HG03439 (cell line): Measurements from ENCODE around the gene ACOXL.

Source experiments
- ATAC-seq: cut with Tn5 transposase; IDR thresholded peaks from one replicate; pipeline ENCODE4 v1.9.1; 2021; ENCODE audit warnings: mild to moderate bottlenecking, moderate library complexity; ENCODE audit not compliant: unreplicated experiment

Gene ACOXL

GRCh38 chr2:111099402-111099801, 367.0 kb downstream of the ACOXL start:
- ATAC-seq = no peak

DNA sequence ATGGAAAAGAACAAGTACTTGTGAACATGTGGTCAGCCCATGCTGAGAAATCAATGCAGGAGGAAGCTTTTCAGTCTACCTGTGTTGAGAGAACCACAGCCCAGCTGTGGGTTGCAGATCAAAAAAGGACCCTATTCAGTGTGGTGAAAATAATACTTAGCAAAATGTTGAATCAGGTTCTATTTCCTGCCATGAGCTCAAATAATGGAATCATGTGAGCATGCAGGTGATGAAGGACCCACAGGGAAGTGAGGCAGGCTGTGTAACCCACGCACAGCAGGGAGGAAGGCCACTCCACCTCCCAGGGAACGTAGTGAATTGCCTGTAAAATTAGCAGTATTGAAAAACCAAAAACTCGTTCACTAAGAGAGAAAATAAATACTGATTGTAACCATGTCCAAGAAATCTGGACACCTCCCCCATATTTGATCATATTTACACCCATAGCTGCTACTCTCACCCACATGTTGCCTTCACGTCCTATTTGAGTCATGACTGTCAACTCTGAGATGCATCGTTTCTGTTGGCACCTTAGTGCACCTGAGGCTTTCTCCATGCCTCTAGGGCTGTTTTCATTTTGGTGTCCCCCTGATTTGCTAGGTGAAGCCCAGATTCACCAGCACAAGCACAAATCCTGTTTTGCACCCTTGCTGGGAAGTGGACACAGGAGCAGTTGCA, 367.9 kb downstream of the ACOXL start:
- ATAC-seq = peak; percentile 37

DNA sequence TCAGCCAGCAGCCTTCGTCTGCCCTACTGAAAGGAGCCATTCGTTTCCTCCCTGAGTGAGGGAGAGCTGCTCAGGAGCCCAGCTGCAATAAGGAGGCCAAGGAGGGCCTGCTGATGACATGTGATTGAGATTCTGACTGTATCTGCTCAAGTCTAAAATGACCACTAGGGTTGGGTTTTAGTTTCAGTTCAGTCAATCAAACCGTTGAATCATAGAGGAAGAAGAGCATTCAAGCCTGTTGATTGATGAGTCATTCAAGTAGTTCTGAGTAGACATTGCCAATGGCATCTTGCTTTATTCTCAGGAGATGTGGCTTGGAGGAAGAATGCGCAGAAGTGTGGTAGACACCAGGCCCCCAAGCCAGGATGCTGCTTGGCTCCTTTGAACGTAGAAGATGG, 368.4 kb downstream of the ACOXL start:
- peak; percentile 78 for ATAC-seq

DNA sequence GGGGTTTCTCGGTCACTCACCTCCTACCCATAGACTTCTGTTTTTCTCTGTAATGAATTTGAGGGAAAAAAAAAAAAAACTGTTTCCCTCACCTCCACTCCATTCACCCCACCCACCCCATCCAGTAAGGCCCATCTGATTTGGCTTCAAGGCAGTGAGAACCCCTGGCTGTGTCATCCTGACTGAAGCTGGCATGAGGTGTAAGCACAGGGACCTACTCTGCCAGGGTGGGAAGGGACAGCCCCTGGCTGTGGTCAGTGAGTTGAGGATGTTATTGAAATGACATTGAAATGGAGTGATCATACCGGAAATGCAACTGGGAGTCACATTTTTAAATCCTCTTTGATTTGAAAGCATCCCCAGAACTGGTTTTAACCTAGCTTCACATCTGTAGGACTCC, 369.2 kb downstream of the ACOXL start:
- ATAC-seq = no peak

DNA sequence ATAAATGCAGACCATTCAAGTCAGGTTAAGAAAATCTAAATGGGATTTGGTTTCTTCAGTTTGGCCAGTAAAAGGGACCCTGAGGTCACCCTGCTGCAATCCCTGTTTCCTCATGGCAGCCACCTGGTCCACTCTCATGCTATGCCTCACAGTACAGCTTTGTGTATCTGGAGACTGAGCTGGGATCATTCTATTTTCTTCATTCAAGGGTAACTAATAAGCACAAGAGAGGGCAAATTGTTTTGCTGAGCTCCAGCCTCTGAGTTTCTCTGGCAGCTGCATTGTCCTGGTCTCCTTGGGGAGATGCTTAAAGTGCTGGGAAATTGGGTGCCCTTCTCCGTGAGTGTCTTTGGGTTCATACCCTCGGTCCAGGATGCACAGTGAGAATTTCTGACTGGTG, 369.8 kb downstream of the ACOXL start:
- no peak for ATAC-seq

DNA sequence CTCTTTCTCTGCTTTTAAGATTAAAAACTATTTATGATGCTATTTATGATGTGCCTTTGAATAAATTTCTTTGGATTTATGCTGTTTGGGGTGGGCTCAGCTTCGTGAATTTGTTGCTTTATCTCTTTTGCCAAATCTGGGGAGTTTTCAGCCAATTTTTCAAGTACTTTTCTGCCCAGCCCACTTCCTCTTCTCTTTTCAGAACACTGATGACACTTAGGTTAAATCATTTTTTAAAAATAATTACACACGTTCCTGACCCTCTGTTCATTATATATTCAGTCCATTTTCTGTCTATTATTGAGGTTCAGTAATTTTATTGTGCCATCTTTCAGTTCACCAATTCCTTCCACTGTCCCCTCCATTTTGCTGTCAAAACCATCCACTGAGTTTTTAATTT, 373.6 kb downstream of the ACOXL start:
- ATAC-seq = no peak

GRCh38 chr2:111106706-111107105, 374.3 kb downstream of the ACOXL start:
- no peak for ATAC-seq

DNA sequence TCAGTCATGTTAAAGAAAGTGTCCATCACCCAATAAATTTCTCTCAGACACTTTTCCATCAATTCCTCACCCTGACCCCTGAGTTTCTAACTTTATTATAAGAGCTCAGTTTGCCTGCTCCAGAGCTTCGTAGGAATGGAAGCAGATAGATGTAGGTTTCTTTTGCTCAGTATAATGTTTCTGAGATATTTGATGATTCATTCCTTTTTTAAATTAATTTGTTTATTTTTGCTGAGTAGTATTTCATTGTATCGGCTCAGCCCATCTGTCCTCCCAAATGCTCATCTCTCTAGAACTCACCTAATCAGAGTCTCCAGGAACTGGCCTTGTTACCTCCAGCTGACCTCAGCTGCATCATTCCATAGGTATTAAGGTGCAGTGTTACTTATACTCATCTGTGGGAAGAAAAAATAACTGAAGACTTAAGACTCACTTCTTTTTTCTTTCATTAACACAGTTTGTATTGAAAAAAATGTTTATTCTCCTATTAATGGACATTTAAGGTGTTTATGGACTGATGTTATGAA, 376.4 kb downstream of the ACOXL start:
- no peak for ATAC-seq

GRCh38 chr2:111111101-111111755, 378.9 kb downstream of the ACOXL start:
- ATAC-seq = no peak

GRCh38 chr2:111113838-111114237, 381.5 kb downstream of the ACOXL start:
- no peak for ATAC-seq

DNA sequence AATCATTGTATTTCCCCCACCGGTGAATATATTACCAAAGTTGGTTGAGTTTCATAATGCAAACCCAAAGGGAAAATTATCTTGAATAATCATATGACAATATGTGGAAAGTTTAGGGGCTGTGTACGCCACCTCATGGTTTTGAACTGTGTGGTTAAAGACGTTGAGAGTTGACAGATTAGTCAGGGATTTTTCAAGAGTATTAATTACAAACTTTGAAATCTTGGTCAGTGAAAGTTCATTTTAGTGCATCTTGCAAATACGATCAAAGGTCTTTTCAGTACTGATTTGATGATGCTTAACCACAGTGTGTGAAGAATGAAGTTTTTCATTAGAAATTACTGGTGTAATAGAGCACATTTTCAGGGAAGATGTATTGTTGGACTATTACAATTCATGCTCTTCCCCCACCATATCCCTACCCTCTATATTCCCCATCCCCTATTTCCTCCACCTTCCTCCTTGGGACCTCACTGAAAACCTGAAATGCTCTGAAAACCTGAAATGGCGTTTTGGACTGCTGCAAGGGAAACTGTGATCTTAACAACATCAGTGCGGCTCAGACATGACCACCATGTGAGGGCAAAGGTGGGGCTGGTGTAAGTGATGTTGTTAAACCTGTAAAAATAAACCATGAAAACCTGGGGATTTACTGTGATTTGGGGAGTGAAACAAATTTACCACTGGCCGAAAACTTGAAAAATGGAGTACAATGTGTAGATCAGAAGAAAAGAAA, 383.8 kb downstream of the ACOXL start:
- ATAC-seq = peak; percentile 31

GRCh38 chr2:111116843-111117597, 384.6 kb downstream of the ACOXL start:
- ATAC-seq = no peak

DNA sequence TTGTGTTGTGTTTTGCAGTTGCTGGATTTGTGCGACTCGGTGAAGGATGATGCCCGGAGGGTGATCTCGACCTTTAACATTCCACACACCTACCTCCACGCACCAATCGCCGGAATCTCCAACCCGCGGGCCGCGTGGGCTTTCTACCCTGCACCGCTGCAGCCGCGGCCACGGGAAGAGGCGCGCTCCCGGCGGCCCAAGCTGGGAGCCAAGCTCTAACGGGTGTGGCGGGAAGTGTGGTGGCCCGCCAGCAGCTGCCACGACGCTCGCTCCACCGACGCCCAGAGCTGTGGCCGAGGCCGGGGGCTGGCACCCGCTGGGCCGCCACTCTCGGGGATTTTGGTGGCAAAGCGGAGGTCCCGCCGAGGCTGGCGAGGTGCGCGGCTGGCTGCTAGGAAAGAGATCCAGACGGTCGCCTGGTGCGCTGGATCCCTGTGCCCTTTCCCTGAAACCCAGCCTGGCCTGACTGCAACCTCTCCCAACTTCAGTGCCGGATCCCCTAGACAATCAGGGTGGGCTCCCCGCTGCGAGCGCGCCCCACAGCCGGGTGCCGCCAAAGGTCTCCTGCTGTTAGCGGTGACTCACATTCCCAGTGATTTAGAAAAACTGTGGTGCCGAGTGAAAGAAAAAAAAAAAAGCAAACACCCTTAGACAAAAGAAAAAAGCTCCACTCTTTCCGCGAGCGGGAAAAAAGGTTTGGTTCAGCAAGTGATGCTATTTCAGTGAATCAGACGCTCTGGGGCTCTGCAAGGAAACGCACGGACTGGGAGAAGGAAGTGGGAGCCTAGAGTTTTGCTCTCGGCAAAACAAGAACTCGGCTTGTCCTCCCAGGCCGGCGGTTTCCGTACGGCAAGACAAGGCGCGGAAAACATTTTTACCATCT, 385.5 kb downstream of the ACOXL start:
- ATAC-seq = no peak

DNA sequence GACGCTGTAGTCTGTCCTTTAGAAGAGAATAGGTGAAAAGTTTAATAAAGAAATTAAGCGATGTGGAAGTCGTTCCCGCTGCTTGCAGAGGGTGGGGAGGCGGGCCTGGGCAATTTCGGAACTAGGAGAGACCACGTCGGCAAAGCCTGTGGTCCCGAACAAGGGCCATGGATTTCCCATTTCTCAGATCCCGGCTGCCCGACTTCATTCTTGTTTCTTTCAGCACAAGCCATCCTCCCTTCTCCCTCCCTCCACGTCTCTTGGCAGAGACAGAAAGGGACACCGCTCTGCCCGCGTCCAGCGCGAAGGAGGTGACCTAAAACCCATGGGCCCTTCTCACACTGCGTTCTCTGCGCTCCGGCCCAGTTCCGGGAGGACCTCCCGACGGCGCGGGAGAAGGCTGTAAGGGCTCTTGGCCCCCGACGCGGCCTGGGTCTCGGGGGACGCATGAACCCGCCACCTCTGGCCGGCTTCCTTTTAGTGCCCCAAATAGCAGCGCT, 386.2 kb downstream of the ACOXL start:
- ATAC-seq = no peak

DNA sequence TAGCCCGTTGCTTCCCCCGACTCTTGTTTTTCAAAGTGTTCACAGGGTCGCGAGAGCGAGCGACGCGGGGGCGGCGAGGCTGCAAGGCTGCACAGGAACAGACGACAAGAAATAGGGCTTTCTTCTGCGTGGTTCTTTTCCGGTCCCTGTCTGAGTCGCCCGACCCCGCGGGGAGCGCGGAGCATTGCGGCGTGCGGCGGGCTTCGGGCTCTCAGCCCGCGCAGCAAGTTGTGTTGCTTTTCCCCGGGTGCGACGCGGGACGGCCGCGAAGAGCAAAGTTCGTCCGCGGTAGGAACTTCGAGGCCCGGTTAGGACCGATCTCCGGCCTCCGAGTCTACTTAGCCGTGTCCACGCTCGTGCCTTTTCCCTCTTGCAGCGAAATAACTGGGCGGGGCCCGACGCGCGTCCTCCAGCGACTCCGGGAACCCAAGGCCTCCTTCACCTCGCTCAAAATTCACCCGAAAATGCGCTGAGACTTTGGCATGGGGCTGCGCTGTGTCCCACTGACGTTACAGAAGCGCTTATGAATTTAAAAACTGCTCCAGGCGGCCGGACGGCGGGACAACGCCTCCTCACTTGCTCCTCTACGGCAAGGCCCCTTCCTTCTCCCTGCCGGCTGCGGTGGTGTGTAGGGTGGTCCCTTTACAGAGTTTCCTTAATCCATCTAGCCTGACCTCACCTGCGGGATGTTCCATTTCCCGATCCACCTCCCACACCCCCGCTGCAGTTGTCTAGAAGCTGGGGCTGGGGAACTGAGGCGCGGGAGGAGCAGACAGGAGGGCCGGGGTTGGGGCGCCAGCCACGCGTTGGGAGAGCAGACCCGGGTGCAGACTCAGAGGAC, 386.8 kb downstream of the ACOXL start:
- ATAC-seq = no peak

- peak; percentile 0 for ATAC-seq
Measured at GRCh38 chr2:111119822-111120252, 387.5 kb downstream of the ACOXL start.

DNA sequence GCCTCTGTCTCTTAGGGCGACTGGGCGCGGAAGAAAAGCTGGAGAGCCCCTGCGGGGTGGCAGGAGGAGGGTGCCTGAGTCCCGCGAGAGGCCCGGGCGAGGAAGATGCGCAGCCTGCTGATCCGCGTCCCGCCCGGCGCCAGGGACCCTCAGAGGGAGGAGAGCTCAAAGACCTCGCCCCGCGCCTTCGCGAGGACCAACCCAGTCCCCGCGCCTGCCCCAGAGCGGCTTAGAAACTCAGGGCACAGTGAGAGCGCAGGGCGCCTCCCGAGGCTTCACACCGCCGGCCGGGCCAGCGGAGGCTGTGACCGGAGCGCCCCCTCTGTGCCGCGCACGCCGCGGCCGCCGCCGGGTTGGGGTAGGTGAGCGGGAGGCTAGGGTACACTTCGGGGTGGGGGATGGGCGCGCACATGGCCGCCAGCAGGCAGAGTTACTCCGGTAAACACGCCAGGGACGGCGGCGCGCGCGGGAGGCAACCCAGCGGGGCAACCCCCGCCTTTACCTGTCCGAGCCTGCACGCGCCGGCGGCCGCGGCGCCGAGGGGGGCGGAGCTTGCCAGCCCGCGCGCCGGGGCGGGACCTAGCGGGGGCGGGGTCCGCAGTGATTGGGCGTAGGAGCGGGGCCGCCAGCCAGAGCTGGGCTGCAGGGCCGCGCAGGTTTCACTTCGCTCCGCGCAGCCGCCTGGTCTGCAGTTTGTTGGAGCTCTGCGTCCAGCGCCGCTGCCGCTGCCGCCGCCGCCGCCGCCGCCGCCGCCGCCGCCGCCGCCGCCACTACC, 388.1 kb downstream of the ACOXL start, which contains the start of gene BCL2L11:
Gene BCL2L11 (plus strand): TSS at position 662 of the 775 bp plus-strand sequence. CDS start 2,832 bp downstream, outside the sequence.
- peak; percentile 60 for ATAC-seq
